Neuronal stem cell (in vitro differentiated cells): Measurements from ENCODE around the gene CHAD.

ENCODE experiments used
- DNase-seq: peaks from one replicate; pipeline ENCODE4 v3.0.0-alpha.2; 2013; ENCODE audit warnings: low spot score
- H2AFZ ChIP-seq: one replicate; pipeline ENCODE4 v1.6.1; 2013; ENCODE audit warnings: mild to moderate bottlenecking, low read length, inconsistent platforms
- H2AK5ac ChIP-seq: 2 replicates; pipeline ENCODE4 v1.6.1; 2013; ENCODE audit warnings: low read depth, mild to moderate bottlenecking, inconsistent platforms, low read length, moderate library complexity, mixed read lengths
- H2BK120ac ChIP-seq: 2 replicates; pipeline ENCODE4 v1.6.1; 2013; ENCODE audit warnings: low read depth, mild to moderate bottlenecking, inconsistent platforms, low read length, moderate library complexity, mixed read lengths
- H2BK12ac ChIP-seq: one replicate; pipeline ENCODE4 v1.6.1; 2013; ENCODE audit warnings: low read length, inconsistent platforms
- H2BK15ac ChIP-seq: 2 replicates; pipeline ENCODE4 v1.6.1; 2013; ENCODE audit warnings: mild to moderate bottlenecking, low read length, inconsistent platforms, mixed read lengths
- H2BK5ac ChIP-seq: one replicate; pipeline ENCODE4 v1.6.1; 2013; ENCODE audit warnings: inconsistent platforms, mild to moderate bottlenecking, low read length, moderate library complexity
- H3K14ac ChIP-seq: one replicate; pipeline ENCODE4 v1.6.1; 2013; ENCODE audit warnings: low read length, inconsistent platforms
- H3K18ac ChIP-seq: 2 replicates; pipeline ENCODE4 v1.6.1; 2013; ENCODE audit warnings: low read length, inconsistent platforms
- H3K23ac ChIP-seq: 2 replicates; pipeline ENCODE4 v1.6.1; 2013; ENCODE audit warnings: low read depth, mild to moderate bottlenecking, mixed read lengths, low read length, inconsistent platforms; ENCODE audit not compliant: poor library complexity
- H3K27ac ChIP-seq: replicated peaks from 3 replicates; pipeline ENCODE4 v1.5.1; 2013; ENCODE audit warnings: low read length, inconsistent platforms
- H3K27me3 ChIP-seq, 3 experiments: 2 replicates each; pipeline ENCODE4 v1.6.1; 2013; ENCODE audit warnings: low read length in 3 of 3, mild to moderate bottlenecking in 2 of 3, inconsistent platforms in 1 of 3, low read depth in 1 of 3, mixed read lengths in 1 of 3, moderate library complexity in 1 of 3; ENCODE audit not compliant: control insufficient read depth in 3 of 3, insufficient read depth in 3 of 3
- H3K36me3 ChIP-seq, 2 donors: replicated peaks in 1 of 2; 2 replicates each; pipeline ENCODE4 v1.6.1; 2013; ENCODE audit warnings: low read length in 2 of 2; ENCODE audit not compliant: control insufficient read depth in 2 of 2, insufficient read depth in 2 of 2
- H3K4ac ChIP-seq: 2 replicates; pipeline ENCODE4 v1.6.1; 2013; ENCODE audit warnings: inconsistent platforms, mild to moderate bottlenecking, low read length, moderate library complexity
- H3K4me1 ChIP-seq, 2 donors: 1 replicate in 1 of 2; 2 replicates in 1 of 2; pipeline ENCODE4 v1.6.1; 2013; ENCODE audit warnings: low read length in 2 of 2, low read depth in 1 of 2; ENCODE audit not compliant: control insufficient read depth in 2 of 2, insufficient read depth in 1 of 2
- H3K4me2 ChIP-seq: one replicate; pipeline ENCODE4 v1.6.1; 2013; ENCODE audit warnings: mild to moderate bottlenecking, low read length, inconsistent platforms; ENCODE audit not compliant: insufficient read depth, poor library complexity, severe bottlenecking
- H3K4me3 ChIP-seq, 2 donors: 2 replicates each; pipeline ENCODE4 v1.5.1; 2013; ENCODE audit warnings: low read length in 2 of 2, mild to moderate bottlenecking in 2 of 2, inconsistent platforms in 1 of 2, moderate library complexity in 1 of 2
- H3K79me1 ChIP-seq: one replicate; pipeline ENCODE4 v1.6.1; 2013; ENCODE audit warnings: low read depth, mild to moderate bottlenecking, inconsistent platforms, low read length, moderate library complexity
- H3K9ac ChIP-seq: one replicate; pipeline ENCODE4 v1.6.1; 2013; ENCODE audit warnings: mild to moderate bottlenecking, low read depth, low read length, inconsistent platforms; ENCODE audit not compliant: poor library complexity
- H3K9me3 ChIP-seq, 2 donors: replicated peaks in 1 of 2; 2 replicates each; pipeline versions ENCODE3 to v1.6.1; 2013; ENCODE audit warnings: low read length in 2 of 2, mild to moderate bottlenecking in 2 of 2, inconsistent platforms in 1 of 2, low read depth in 1 of 2, mixed read lengths in 1 of 2, moderate library complexity in 1 of 2; ENCODE audit not compliant: control insufficient read depth in 2 of 2, insufficient read depth in 1 of 2
- H4K8ac ChIP-seq: one replicate; pipeline ENCODE4 v1.6.1; 2013; ENCODE audit warnings: low read depth, mild to moderate bottlenecking, inconsistent platforms, low read length, moderate library complexity
- H4K91ac ChIP-seq: one replicate; pipeline ENCODE4 v1.6.1; 2013; ENCODE audit warnings: low read length, low read depth, mild to moderate bottlenecking, inconsistent platforms; ENCODE audit not compliant: poor library complexity
- WGBS, 2 donors: extraction: QIAGEN DNeasy Blood & Tissue Kit; methylation state at CpG; one replicate each; pipeline ENCODE4 v1.1.7; 2013; ENCODE audit warnings: missing lambda C conversion rate in 2 of 2, mixed read lengths in 1 of 2; ENCODE audit not compliant: insufficient read length in 2 of 2, insufficient replicate concordance in 1 of 2; ENCODE audit errors: extremely low coverage in 2 of 2; 5-methylcytosine and 5-hydroxymethylcytosine counted together

CHAD gene

GRCh38 chr17:50457621-50458020 lies 11.1 kb downstream of the CHAD start:
- no peak overlapping the region for H3K18ac ChIP-seq
- no peak overlapping the region for H3K23ac ChIP-seq
- no peak overlapping the region for H2AK5ac ChIP-seq
- H3K4me1 ChIP-seq = no peaks in the 10 kb centered on the region
- no CpG with 5 or more reads among the region's 4 CpGs for WGBS, 2 donors
- H3K9me3 ChIP-seq = no peaks in the 10 kb centered on the region
- no peak overlapping the region for H2AFZ ChIP-seq
- no peak overlapping the region for H2BK5ac ChIP-seq
- H3K9ac ChIP-seq = no peak overlapping the region
- H3K36me3 ChIP-seq = no peaks in the 10 kb centered on the region
- peaks cover 0 to 10% (median 0%) of the 10 kb centered on the region in 3 experiments for H3K27me3 ChIP-seq
- H2BK120ac ChIP-seq = no peak overlapping the region
- no peak overlapping the region for H4K8ac ChIP-seq
- H3K79me1 ChIP-seq = no peaks in the 10 kb centered on the region
- H3K4me2 ChIP-seq = no peak overlapping the region
- DNase-seq = no peak
- H2BK15ac ChIP-seq = no peak overlapping the region
- H4K91ac ChIP-seq = no peak overlapping the region
- no peak overlapping the region for H3K4me3 ChIP-seq
- no peak overlapping the region for H3K4ac ChIP-seq
- no peak overlapping the region for H2BK12ac ChIP-seq
- no peak overlapping the region for H3K14ac ChIP-seq
- no peak overlapping the region for H3K27ac ChIP-seq

- Histone ChIP-seq H3K27ac (no peak overlapping the region), H2BK15ac (no peak overlapping the region), H3K23ac (no peak overlapping the region), H4K91ac (no peak overlapping the region), H2BK12ac (no peak overlapping the region), H2BK120ac (no peak overlapping the region), H2AFZ (no peak overlapping the region), H3K14ac (no peak overlapping the region), H3K4me3 (no peak overlapping the region), H3K27me3 (peaks cover 0 to 5% (median 0%) of the 10 kb centered on the region in 3 experiments), H2BK5ac (no peak overlapping the region), H3K4me1 (no peaks in the 10 kb centered on the region), H3K4ac (no peak overlapping the region), H3K18ac (no peak overlapping the region), H3K79me1 (no peaks in the 10 kb centered on the region), H3K9me3 (no peaks in the 10 kb centered on the region), H3K4me2 (no peak overlapping the region), H2AK5ac (no peak overlapping the region), H4K8ac (no peak overlapping the region), H3K36me3 (no peaks in the 10 kb centered on the region), H3K9ac (no peak overlapping the region)
- no CpG with 5 or more reads among the region's 3 CpGs for WGBS, 2 donors
- no peak for DNase-seq
Observed at GRCh38 chr17:50453901-50454300, 14.8 kb downstream of the CHAD start.

GRCh38 chr17:50452630-50453300 lies 15.9 kb downstream of the CHAD start:
- Histone ChIP-seq H3K23ac (no peak overlapping the region), H3K36me3 (no peaks in the 10 kb centered on the region), H3K4me3 (no peak overlapping the region), H2AK5ac (no peak overlapping the region), H2BK15ac (no peak overlapping the region), H3K18ac (no peak overlapping the region), H2BK120ac (no peak overlapping the region), H3K14ac (no peak overlapping the region), H4K91ac (no peak overlapping the region), H3K27ac (no peak overlapping the region), H3K79me1 (no peaks in the 10 kb centered on the region), H2BK12ac (no peak overlapping the region), H3K9ac (no peak overlapping the region), H3K4me1 (no peaks in the 10 kb centered on the region), H2BK5ac (no peak overlapping the region), H3K27me3 (peaks cover 0 to 5% (median 0%) of the 10 kb centered on the region in 3 experiments), H4K8ac (no peak overlapping the region), H3K9me3 (no peaks in the 10 kb centered on the region), H2AFZ (no peak overlapping the region), H3K4me2 (no peak overlapping the region), H3K4ac (no peak overlapping the region)
- no peak for DNase-seq
- no CpG with 5 or more reads among the region's 10 CpGs for WGBS, 2 donors

- Histone ChIP-seq H3K27ac (no peak overlapping the region), H3K36me3 (no peaks in the 10 kb centered on the region), H2AFZ (no peak overlapping the region), H3K4me2 (no peak overlapping the region), H3K4me3 (no peak overlapping the region), H2BK5ac (no peak overlapping the region), H3K9ac (no peak overlapping the region), H3K23ac (no peak overlapping the region), H2BK120ac (no peak overlapping the region), H4K91ac (no peak overlapping the region), H4K8ac (no peak overlapping the region), H3K14ac (no peak overlapping the region), H3K79me1 (no peaks in the 10 kb centered on the region), H3K4ac (no peak overlapping the region), H3K18ac (no peak overlapping the region), H3K4me1 (no peaks in the 10 kb centered on the region), H2AK5ac (no peak overlapping the region), H2BK12ac (no peak overlapping the region), H3K27me3 (peaks cover 0 to 3% (median 0%) of the 10 kb centered on the region in 3 experiments), H3K9me3 (no peaks in the 10 kb centered on the region), H2BK15ac (no peak overlapping the region)
- WGBS, 2 donors = no CpG with 5 or more reads among the region's 7 CpGs
- no peak for DNase-seq
Observed at GRCh38 chr17:50451943-50452629, 16.6 kb downstream of the CHAD start.
